ENCODE measurements around the gene CES2. TPM values are rescaled to one million over a fixed set of nuclear protein-coding genes. Genes with fewer than 3 reads are reported as not detected.

Gene CES2
- total RNA-seq, 4 donors from 2014 or later = 113 to 4,512 (median 3,000) TPM

DNA sequence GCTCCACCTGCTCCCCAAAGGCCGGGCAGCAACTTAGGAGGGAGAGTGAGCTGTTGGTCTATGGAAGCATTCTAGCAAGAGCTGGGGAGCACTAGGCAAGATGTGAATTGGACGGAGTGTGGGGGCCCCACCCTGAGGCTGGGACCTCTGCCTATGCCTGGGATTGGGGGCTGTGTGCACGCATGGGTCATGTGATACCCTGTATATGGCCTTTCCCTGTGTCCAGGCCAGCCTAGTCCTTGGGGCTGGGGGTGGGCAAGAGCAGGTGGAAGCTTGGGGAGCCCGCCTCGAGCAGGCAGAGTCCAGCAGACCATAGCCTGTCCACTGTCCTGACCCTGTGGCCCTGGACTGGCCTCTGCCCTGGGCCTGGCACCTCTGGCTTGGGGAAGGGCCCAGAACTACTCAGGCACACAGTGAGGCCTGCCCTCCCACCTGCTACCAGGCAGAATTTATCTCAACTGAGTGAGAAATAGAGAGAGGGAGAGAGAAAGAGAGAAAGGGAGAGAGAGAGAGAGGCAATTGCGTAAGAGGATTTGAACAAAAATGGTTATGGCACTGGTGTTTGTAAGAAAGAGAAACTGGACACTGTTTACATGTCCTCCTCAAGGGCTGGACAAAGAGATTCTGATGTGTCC lies 35.9 kb upstream of the CES2 start:
- Histone ChIP-seq H3K4me3 (no peak overlapping the region), H3K9me3 (no peaks in the 10 kb centered on the region), H3K27ac (peak overlapping the region; percentile 67 to 85 (median 78)), H3K27me3 (no peaks in the 10 kb centered on the region), H3K4me1 (peaks cover 3 to 49% (median 11%) of the 10 kb centered on the region in 4 donors), H3K36me3 (no peaks in the 10 kb centered on the region)
- DNase-seq = peak in 1 of 3 donors; percentile 48
- TF ChIP-seq, protein P1, sequence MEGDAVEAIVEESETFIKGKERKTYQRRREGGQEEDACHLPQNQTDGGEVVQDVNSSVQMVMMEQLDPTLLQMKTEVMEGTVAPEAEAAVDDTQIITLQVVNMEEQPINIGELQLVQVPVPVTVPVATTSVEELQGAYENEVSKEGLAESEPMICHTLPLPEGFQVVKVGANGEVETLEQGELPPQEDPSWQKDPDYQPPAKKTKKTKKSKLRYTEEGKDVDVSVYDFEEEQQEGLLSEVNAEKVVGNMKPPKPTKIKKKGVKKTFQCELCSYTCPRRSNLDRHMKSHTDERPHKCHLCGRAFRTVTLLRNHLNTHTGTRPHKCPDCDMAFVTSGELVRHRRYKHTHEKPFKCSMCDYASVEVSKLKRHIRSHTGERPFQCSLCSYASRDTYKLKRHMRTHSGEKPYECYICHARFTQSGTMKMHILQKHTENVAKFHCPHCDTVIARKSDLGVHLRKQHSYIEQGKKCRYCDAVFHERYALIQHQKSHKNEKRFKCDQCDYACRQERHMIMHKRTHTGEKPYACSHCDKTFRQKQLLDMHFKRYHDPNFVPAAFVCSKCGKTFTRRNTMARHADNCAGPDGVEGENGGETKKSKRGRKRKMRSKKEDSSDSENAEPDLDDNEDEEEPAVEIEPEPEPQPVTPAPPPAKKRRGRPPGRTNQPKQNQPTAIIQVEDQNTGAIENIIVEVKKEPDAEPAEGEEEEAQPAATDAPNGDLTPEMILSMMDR (IDR thresholded peaks at IDR 0.05) = no peak
- TF ChIP-seq POLR2A (IDR thresholded peaks at IDR 0.05) = no peak

- no peak overlapping the region for H3K4me3 ChIP-seq
- peak in 1 of 2 donors; percentile 67 for TF ChIP-seq POLR2A (IDR thresholded peaks at IDR 0.05)
- TF ChIP-seq, protein P1 (IDR thresholded peaks at IDR 0.05) = no peak
- H3K36me3 ChIP-seq = no peaks in the 10 kb centered on the region
- no peaks in the 10 kb centered on the region for H3K9me3 ChIP-seq
- no peaks in the 10 kb centered on the region for H3K27me3 ChIP-seq
- peaks cover 3 to 53% (median 11%) of the 10 kb centered on the region in 4 donors for H3K4me1 ChIP-seq
- DNase-seq = peak; percentile 41 to 92 (median 87)
- peak overlapping the region; percentile 67 to 85 (median 78) for H3K27ac ChIP-seq
Measured at GRCh38 chr16:66899945-66900710, 35.2 kb upstream of the CES2 start.

GRCh38 chr16:66900721-66901441 lies 34.4 kb upstream of the CES2 start:
- H3K27ac ChIP-seq = peak overlapping the region; percentile 67 to 85 (median 78)
- no peak overlapping the region for H3K4me3 ChIP-seq
- peaks cover 0 to 54% (median 9%) of the 10 kb centered on the region in 4 donors for H3K4me1 ChIP-seq
- H3K27me3 ChIP-seq = no peaks in the 10 kb centered on the region
- no peaks in the 10 kb centered on the region for H3K9me3 ChIP-seq
- DNase-seq = peak in 1 of 3 donors; percentile 55
- TF ChIP-seq, protein P1 (IDR thresholded peaks at IDR 0.05) = no peak
- no peak for TF ChIP-seq POLR2A (IDR thresholded peaks at IDR 0.05)
- no peaks in the 10 kb centered on the region for H3K36me3 ChIP-seq

- Histone ChIP-seq H3K4me1 (peaks cover 0 to 52% (median 7%) of the 10 kb centered on the region in 4 donors), H3K27me3 (no peaks in the 10 kb centered on the region), H3K4me3 (no peak overlapping the region), H3K9me3 (no peaks in the 10 kb centered on the region), H3K27ac (peak overlapping the region; percentile 67 to 85 (median 78)), H3K36me3 (no peaks in the 10 kb centered on the region)
- DNase-seq = no peak
- TF ChIP-seq POLR2A (IDR thresholded peaks at IDR 0.05) = no peak
- TF ChIP-seq, protein P1 (IDR thresholded peaks at IDR 0.05) = no peak
Measured at GRCh38 chr16:66901626-66902025, 33.7 kb upstream of the CES2 start.

GRCh38 chr16:66902648-66903543 lies 32.4 kb upstream of the CES2 start:
- DNase-seq = no peak

More at GRCh38 chr16:66902648-66903543, 32.4 kb upstream of the CES2 start:
- Histone ChIP-seq H3K9me3 (no peaks in the 10 kb centered on the region), H3K36me3 (no peaks in the 10 kb centered on the region), H3K4me3 (no peak overlapping the region), H3K27ac (peak overlapping the region in 3 of 4 donors; percentile 25 to 54 (median 48)), H3K4me1 (peaks cover 0 to 44% (median 7%) of the 10 kb centered on the region in 4 donors), H3K27me3 (no peaks in the 10 kb centered on the region)
- TF ChIP-seq, protein P1 (IDR thresholded peaks at IDR 0.05) = peak in 1 of 6 experiments; percentile 21
- no peak for TF ChIP-seq POLR2A (IDR thresholded peaks at IDR 0.05)

All from Peyer's patch (tissue), 4 donors.